Measurements from ENCODE around the gene ANKFY1.

- TF ChIP-seq CTCF (IDR thresholded peaks at IDR 0.05) = no peak
- no peak for TF ChIP-seq POLR2A (IDR thresholded peaks at IDR 0.05)
These were observed 136.2 kb downstream of the ANKFY1 start for GRCh38 chr17:4127555-4127954.

Data from vagina (tissue), 2 donors.